Transverse colon (tissue), 4 donors: Measurements from ENCODE around the gene CACNB2. TPM values are rescaled to one million over a fixed set of nuclear protein-coding genes. Genes with fewer than 3 reads are reported as not detected.
A peak's percentile ranks its signal among the peaks of the same experiment; 100 is the strongest.

Experiments
- DNase-seq: peaks from one replicate; pipeline ENCODE4 v3.0.0-alpha.2; 2019
- H3K27ac ChIP-seq, 4 donors: fragments of 200-600 bp; sonication (generic); 2 replicates each; pipeline ENCODE4 v1.5.1; 2016 to 2018; ENCODE audit warnings: inconsistent platforms in 4 of 4
- H3K27me3 ChIP-seq: fragments of 200-600 bp; sonication (generic); 2 replicates; pipeline ENCODE4 v1.5.1; 2017; ENCODE audit warnings: inconsistent platforms
- H3K36me3 ChIP-seq, 4 donors: fragments of 200-600 bp; sonication (generic); 2 replicates each; pipeline ENCODE4 v1.5.1; 2017 to 2019; ENCODE audit warnings: inconsistent platforms in 4 of 4
- H3K4me1 ChIP-seq, 4 donors: fragments of 200-600 bp; sonication (generic); 2 replicates each; pipeline ENCODE4 v1.5.1; 2017 to 2020; ENCODE audit warnings: inconsistent platforms in 4 of 4
- H3K4me3 ChIP-seq, 4 donors: fragments of 200-600 bp; sonication (generic); 1 replicate in 1 of 4; 2 replicates in 3 of 4; pipeline versions ENCODE4 v1.5.1 to v1.6.1; 2017 to 2019; ENCODE audit warnings: inconsistent platforms in 4 of 4
- H3K9me3 ChIP-seq, 2 donors: fragments of 200-600 bp; sonication (generic); 2 replicates each; pipeline ENCODE4 v1.5.1; 2017 to 2019; ENCODE audit warnings: inconsistent platforms in 2 of 2
- EP300 ChIP-seq: sonication (generic); formaldehyde crosslinking; IDR thresholded peaks from one replicate; pipeline ENCODE4 v1.6.1; 2017; ENCODE audit warnings: antibody characterized with exemption, low read depth
- POLR2A ChIP-seq: fragments of 450-650 bp; IDR thresholded peaks from one replicate; pipeline ENCODE4 v1.6.1; 2016; ENCODE audit warnings: antibody characterized with exemption, mild to moderate bottlenecking, moderate library complexity
- POLR2AphosphoS5 ChIP-seq, 3 donors: sonication (generic); formaldehyde crosslinking; IDR thresholded peaks; one replicate each; pipeline ENCODE4 v1.6.1; 2016; ENCODE audit warnings: antibody characterized with exemption in 3 of 3
- WGBS, 2 donors: methylation state at CpG; one replicate each; pipeline ENCODE4 v1.1.5; 2018; ENCODE audit warnings: low coverage in 1 of 2; 5-methylcytosine and 5-hydroxymethylcytosine counted together
- in situ Hi-C, 4 donors: fragments of 200-750 bp; cut with MboI; loops; one replicate each; pipeline versions ENCODE4 v1.15.0 to v1.15.1; 2017; ENCODE audit warnings: low sequenced_read_pairs in 3 of 4, low pct_ligation_motif_present in 1 of 4, low pct_unique_long_range_greater_than_20kb in 1 of 4
- intact Hi-C: fragments of 100-400 bp; cut with DNase I; formaldehyde crosslinking; loops from one replicate; pipeline ENCODE4 v1.15.1; 2023; ENCODE audit warnings: low total_unique reads
- total RNA-seq, 4 donors: library from RNA; depleted of rRNA; stranded (reverse); fragments of >200 nt; gene quantifications; one replicate each; pipeline ENCODE4 v1.1.0, GENCODE V29; 2016
- TF ChIP-seq, protein P1 (sequence below), 5 experiments: fragments of 200-600 bp in 3 of 5; fragments of 450-650 bp in 2 of 5; sonication (generic) in 3 of 5; IDR thresholded peaks; 1 replicate in 2 of 5; 2 replicates in 3 of 5; pipeline ENCODE4 v1.5.1; 2016 to 2017; ENCODE audit warnings: antibody characterized with exemption in 5 of 5, inconsistent platforms in 3 of 5, mild to moderate bottlenecking in 2 of 5, moderate library complexity in 1 of 5

The CACNB2 gene
- total RNA-seq, 4 donors from 2014 or later = 16.2 to 338 (median 23.7) TPM

- Histone ChIP-seq H3K9me3 (no peaks in the 10 kb centered on the region), H3K36me3 (no peaks in the 10 kb centered on the region), H3K4me3 (peak overlapping the region in 3 of 4 donors; percentile 17 to 33 (median 25)), H3K27ac (peak overlapping the region; percentile 19 to 32 (median 26)), H3K27me3 (no peaks in the 10 kb centered on the region), H3K4me1 (no peaks in the 10 kb centered on the region)
- no peak for DNase-seq
- in situ Hi-C loops (no loop called here), intact Hi-C loops (no loop called here)
- WGBS, 2 donors = 44 to 80% methylated on average over 1 of the region's 1 CpG
- no peak for TF ChIP-seq EP300
- TF ChIP-seq, protein P1, sequence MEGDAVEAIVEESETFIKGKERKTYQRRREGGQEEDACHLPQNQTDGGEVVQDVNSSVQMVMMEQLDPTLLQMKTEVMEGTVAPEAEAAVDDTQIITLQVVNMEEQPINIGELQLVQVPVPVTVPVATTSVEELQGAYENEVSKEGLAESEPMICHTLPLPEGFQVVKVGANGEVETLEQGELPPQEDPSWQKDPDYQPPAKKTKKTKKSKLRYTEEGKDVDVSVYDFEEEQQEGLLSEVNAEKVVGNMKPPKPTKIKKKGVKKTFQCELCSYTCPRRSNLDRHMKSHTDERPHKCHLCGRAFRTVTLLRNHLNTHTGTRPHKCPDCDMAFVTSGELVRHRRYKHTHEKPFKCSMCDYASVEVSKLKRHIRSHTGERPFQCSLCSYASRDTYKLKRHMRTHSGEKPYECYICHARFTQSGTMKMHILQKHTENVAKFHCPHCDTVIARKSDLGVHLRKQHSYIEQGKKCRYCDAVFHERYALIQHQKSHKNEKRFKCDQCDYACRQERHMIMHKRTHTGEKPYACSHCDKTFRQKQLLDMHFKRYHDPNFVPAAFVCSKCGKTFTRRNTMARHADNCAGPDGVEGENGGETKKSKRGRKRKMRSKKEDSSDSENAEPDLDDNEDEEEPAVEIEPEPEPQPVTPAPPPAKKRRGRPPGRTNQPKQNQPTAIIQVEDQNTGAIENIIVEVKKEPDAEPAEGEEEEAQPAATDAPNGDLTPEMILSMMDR (IDR thresholded peaks at IDR 0.05) = no peak
- no peak for TF ChIP-seq POLR2A
- TF ChIP-seq POLR2AphosphoS5 (IDR thresholded peaks at IDR 0.05) = no peak
These were observed 200.8 kb downstream of the CACNB2 start for GRCh38 chr10:18341055-18341454.

DNA sequence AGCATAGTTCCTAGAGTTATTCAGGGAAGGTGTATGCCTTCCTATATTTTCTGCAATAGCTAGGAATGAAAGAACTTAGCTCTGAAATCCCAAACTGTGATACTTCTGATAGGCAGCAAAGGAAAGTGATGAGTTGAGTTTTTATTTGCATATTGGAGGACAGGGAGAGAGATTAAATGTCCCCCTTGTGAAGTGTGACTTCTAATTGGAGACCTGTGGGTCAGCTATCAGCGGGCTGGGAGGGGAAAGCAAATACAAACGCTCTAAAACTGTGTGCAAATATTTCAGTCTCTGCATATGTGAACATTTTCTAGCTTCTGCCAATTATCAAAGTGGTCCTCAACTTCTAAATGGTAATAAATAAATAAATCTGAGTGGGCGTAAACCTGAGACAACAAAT is 203.3 kb downstream of the CACNB2 start:
- in situ Hi-C loops (no loop called here), intact Hi-C loops (no loop called here)
- H3K4me3 ChIP-seq = no peak overlapping the region
- TF ChIP-seq EP300 (no peak), POLR2A (no peak), POLR2AphosphoS5 (IDR thresholded peaks at IDR 0.05) (no peak)
- TF ChIP-seq, protein P1 (IDR thresholded peaks at IDR 0.05) = no peak
- no peaks in the 10 kb centered on the region for H3K27me3 ChIP-seq
- DNase-seq = no peak
- WGBS, 2 donors = 77 to 94% methylated on average over 1 to 3 of the region's 3 CpGs
- no peaks in the 10 kb centered on the region for H3K4me1 ChIP-seq
- no peak overlapping the region for H3K27ac ChIP-seq
- no peaks in the 10 kb centered on the region for H3K36me3 ChIP-seq
- no peaks in the 10 kb centered on the region for H3K9me3 ChIP-seq

DNA sequence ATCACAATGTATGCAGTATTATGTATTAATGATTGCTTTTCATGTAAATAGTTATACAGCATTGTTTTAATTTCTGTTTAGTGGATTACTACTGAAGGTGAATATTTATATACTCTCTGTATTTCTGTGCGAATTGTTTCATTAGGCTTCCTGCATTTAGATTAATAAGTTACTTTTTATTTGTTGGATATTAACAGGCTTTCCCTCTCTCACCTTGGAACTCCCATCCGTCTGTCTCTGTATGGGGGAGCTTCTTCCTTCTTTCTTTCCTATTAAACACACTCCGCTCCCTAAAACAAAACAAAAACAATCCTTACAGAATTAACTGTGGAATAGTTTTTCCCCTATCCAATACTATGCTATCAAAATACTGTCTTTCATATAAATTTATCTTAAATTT is 205.1 kb downstream of the CACNB2 start:
- TF ChIP-seq POLR2AphosphoS5 (IDR thresholded peaks at IDR 0.05) = no peak
- no peak for TF ChIP-seq POLR2A
- TF ChIP-seq EP300 = no peak
- TF ChIP-seq, protein P1 (IDR thresholded peaks at IDR 0.05) = no peak
- no peak for DNase-seq
- Histone ChIP-seq H3K9me3 (no peaks in the 10 kb centered on the region), H3K27me3 (no peaks in the 10 kb centered on the region), H3K4me3 (no peak overlapping the region), H3K27ac (no peak overlapping the region), H3K4me1 (no peaks in the 10 kb centered on the region), H3K36me3 (no peaks in the 10 kb centered on the region)
- in situ Hi-C loops (no loop called here), intact Hi-C loops (no loop called here)
- WGBS, 2 donors = 84 to 88% methylated on average over 3 of the region's 3 CpGs

- no peak for DNase-seq
- Histone ChIP-seq H3K9me3 (no peaks in the 10 kb centered on the region), H3K4me3 (no peak overlapping the region), H3K4me1 (no peaks in the 10 kb centered on the region), H3K36me3 (no peaks in the 10 kb centered on the region), H3K27me3 (no peaks in the 10 kb centered on the region), H3K27ac (no peak overlapping the region)
- intact Hi-C loops (no loop called here), in situ Hi-C loops (no loop called here)
- TF ChIP-seq, protein P1 (IDR thresholded peaks at IDR 0.05) = no peak
- TF ChIP-seq POLR2AphosphoS5 (IDR thresholded peaks at IDR 0.05) = no peak
- TF ChIP-seq POLR2A = no peak
- no peak for TF ChIP-seq EP300
- WGBS, 2 donors = 75 to 80% methylated on average over 4 to 6 of the region's 6 CpGs
These were observed 210.1 kb downstream of the CACNB2 start for GRCh38 chr10:18350340-18350739.
